Activated T-cell treated with anti-CD3 and anti-CD28 coated beads for 1 hour (primary cell): Measurements from ENCODE around the gene GNL2.
A peak's percentile ranks its signal among the peaks of the same experiment; 100 is the strongest.
"Not testable (repeated sequence)": the region's sequence is repeated elsewhere in the genome, so short reads cannot be mapped to it uniquely, and the experiment has no call there.

Source experiments
- DNase-seq: peaks from one replicate; pipeline ENCODE4 v3.0.0-alpha.2; 2020; ENCODE audit warnings: low read depth

GNL2 gene

GRCh38 chr1:37606481-37607263, 10.9 kb upstream of the GNL2 start:
- no peak for DNase-seq

- no peak for DNase-seq
Observed at GRCh38 chr1:37605806-37606474, 10.2 kb upstream of the GNL2 start.

- no peak for DNase-seq
Observed at GRCh38 chr1:37605061-37605650, 9.4 kb upstream of the GNL2 start.

- DNase-seq, result peak; percentile 12
Observed at GRCh38 chr1:37602750-37603694, 7.3 kb upstream of the GNL2 start.

- no peak for DNase-seq
Observed at GRCh38 chr1:37601441-37601840, 5.7 kb upstream of the GNL2 start.

GRCh38 chr1:37599940-37600339, 4.2 kb upstream of the GNL2 start:
- DNase-seq, result no peak

- no peak for DNase-seq
Observed at GRCh38 chr1:37596182-37596667, 488 bp upstream of the GNL2 start.

GRCh38 chr1:37593726-37594125, 2.0 kb downstream of the GNL2 start:
- no peak for DNase-seq

- no peak for DNase-seq
Observed at GRCh38 chr1:37588939-37589338, 6.8 kb downstream of the GNL2 start.

- DNase-seq, result not testable (repeated sequence)
Observed at GRCh38 chr1:37584544-37584943, 11.2 kb downstream of the GNL2 start.

GRCh38 chr1:37575692-37576091, 20.0 kb downstream of the GNL2 start:
- DNase-seq, result no peak

GRCh38 chr1:37574834-37575480, 20.8 kb downstream of the GNL2 start:
- no peak for DNase-seq

GRCh38 chr1:37570528-37571334, 25.0 kb downstream of the GNL2 start:
- DNase-seq, result no peak

GRCh38 chr1:37567023-37567422, 28.7 kb downstream of the GNL2 start:
- DNase-seq, result no peak

GRCh38 chr1:37564892-37565291, 30.8 kb downstream of the GNL2 start:
- DNase-seq, result no peak

- DNase-seq, result no peak
Observed at GRCh38 chr1:37562984-37563383, 32.8 kb downstream of the GNL2 start.

GRCh38 chr1:37561133-37562132, 34.3 kb downstream of the GNL2 start:
- DNase-seq, result no peak

- no peak for DNase-seq
Observed at GRCh38 chr1:37560401-37561132, 35.2 kb downstream of the GNL2 start.

GRCh38 chr1:37559957-37560379, 35.8 kb downstream of the GNL2 start:
- DNase-seq, result not testable (repeated sequence)
